ENCODE results near the gene FREM2.
A peak's percentile ranks its signal among the peaks of the same experiment; 100 is the strongest.

The FREM2 gene

DNA sequence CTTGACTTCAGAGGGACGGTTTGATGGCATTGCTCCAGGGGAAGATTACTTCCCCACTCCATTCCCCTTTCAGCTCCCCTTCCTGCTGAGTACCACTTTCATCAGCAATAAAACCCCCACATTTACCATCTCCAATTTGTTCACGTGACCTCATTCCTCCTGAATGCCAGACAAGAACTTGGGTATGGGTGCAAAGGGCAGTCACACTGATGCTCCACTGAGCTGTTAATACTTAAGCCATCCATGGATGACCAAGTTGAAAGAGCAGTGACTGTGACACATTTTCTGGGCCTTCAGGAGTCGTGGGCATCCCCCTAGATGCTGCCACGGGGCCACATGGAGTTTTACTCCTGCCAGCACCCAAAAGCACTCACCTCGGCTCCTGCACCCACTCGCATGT is 210.6 kb downstream of the FREM2 start:
- ChIA-PET POLR2A (no interaction called here), CTCF (no interaction called here)
- TF ChIP-seq ZIC2 (tag by site-specific recombination; IDR thresholded peaks at IDR 0.05), result 0 out of 2 replicates have a peak, but pooled peaks have one; percentile 21
- TF ChIP-seq ZNF202 (tag by site-specific recombination; IDR thresholded peaks at IDR 0.05; ENCODE audit: borderline replicate concordance), result no peak
- TF ChIP-seq MZF1 (tag by site-specific recombination; IDR thresholded peaks at IDR 0.05; ENCODE audit: borderline replicate concordance), result 0 out of 2 replicates have a peak, but pooled peaks have one; percentile 35
- TF ChIP-seq ZNF530 (tag by site-specific recombination; IDR thresholded peaks at IDR 0.05; ENCODE audit: low read depth), result 0 out of 2 replicates have a peak, but pooled peaks have one; percentile 11

GRCh38 chr13:38898481-38898880 is 211.6 kb downstream of the FREM2 start:
- no peak overlapping the region for H3K27ac ChIP-seq (ENCODE audit: extremely low read depth, low read depth, low read length)
- H3K4me3 ChIP-seq (ENCODE audit: low read depth, low read length), result no peak overlapping the region
- ChIA-PET CTCF (no interaction called here), POLR2A (no interaction called here)
- TF ChIP-seq ZNF221 (tag by site-specific recombination; IDR thresholded peaks at IDR 0.05; ENCODE audit: borderline replicate concordance), result no peak
- no peak for TF ChIP-seq MEIS1 (CRISPR knock-in tag; IDR thresholded peaks at IDR 0.05; ENCODE audit: borderline replicate concordance)
- TF ChIP-seq, protein P1, sequence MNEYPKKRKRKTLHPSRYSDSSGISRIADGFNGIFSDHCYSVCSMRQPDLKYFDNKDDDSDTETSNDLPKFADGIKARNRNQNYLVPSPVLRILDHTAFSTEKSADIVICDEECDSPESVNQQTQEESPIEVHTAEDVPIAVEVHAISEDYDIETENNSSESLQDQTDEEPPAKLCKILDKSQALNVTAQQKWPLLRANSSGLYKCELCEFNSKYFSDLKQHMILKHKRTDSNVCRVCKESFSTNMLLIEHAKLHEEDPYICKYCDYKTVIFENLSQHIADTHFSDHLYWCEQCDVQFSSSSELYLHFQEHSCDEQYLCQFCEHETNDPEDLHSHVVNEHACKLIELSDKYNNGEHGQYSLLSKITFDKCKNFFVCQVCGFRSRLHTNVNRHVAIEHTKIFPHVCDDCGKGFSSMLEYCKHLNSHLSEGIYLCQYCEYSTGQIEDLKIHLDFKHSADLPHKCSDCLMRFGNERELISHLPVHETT (tag by site-specific recombination; IDR thresholded peaks at IDR 0.05), result no peak
- TF ChIP-seq ZNF423 (tag by site-specific recombination; IDR thresholded peaks at IDR 0.05), result no peak
- no peak for TF ChIP-seq ZNF112 (tag by site-specific recombination; IDR thresholded peaks at IDR 0.05)
- no peak for TF ChIP-seq ZNF335 (tag by site-specific recombination; conservative IDR thresholded peaks at IDR 0.05)
- no peak for TF ChIP-seq ZBTB21 (tag by site-specific recombination; IDR thresholded peaks at IDR 0.05)
- TF ChIP-seq ZNF274 (IDR thresholded peaks at IDR 0.05; ENCODE audit: low read length), result no peak
- TF ChIP-seq ZNF274 (tag by site-specific recombination; IDR thresholded peaks at IDR 0.05; ENCODE audit: borderline replicate concordance), result no peak
- no peak for TF ChIP-seq ZBTB44 (tag by site-specific recombination; IDR thresholded peaks at IDR 0.05)
- TF ChIP-seq REPIN1 (tag by site-specific recombination; IDR thresholded peaks at IDR 0.05; ENCODE audit: low read depth), result no peak
- no peak for TF ChIP-seq PRDM4 (tag by site-specific recombination; IDR thresholded peaks at IDR 0.05)
- TF ChIP-seq ZSCAN18 (tag by site-specific recombination; IDR thresholded peaks at IDR 0.05), result no peak
- H3K36me3 ChIP-seq (ENCODE audit: control insufficient read depth in 2 of 2, insufficient read depth in 1 of 2, low read length in 2 of 2), result no peaks in the 10 kb centered on the region
- peaks cover 4% of the 10 kb centered on the region; the same call in 1 of the 2 replicates for H3K4me1 ChIP-seq (ENCODE audit: control insufficient read depth, insufficient read depth, low read length)
- H3K9me3 ChIP-seq (ENCODE audit: control insufficient read depth, insufficient read depth, low read depth, low read length), result no peaks in the 10 kb centered on the region

More for the DNA sequence above, 210.6 kb downstream of the FREM2 start:
- H3K9me3 ChIP-seq (ENCODE audit: control insufficient read depth, insufficient read depth, low read depth, low read length), result no peaks in the 10 kb centered on the region
- no peaks in the 10 kb centered on the region for H3K36me3 ChIP-seq (ENCODE audit: control insufficient read depth in 2 of 2, insufficient read depth in 1 of 2, low read length in 2 of 2)
- H3K27ac ChIP-seq (ENCODE audit: extremely low read depth, low read depth, low read length), result no peak overlapping the region
- peaks cover 4% of the 10 kb centered on the region; the same call in 1 of the 2 replicates for H3K4me1 ChIP-seq (ENCODE audit: control insufficient read depth, insufficient read depth, low read length)
- no peak overlapping the region for H3K4me3 ChIP-seq (ENCODE audit: low read depth, low read length)
